ENCODE results near the gene ZDHHC8. TPM values are rescaled to one million over a fixed set of nuclear protein-coding genes. Genes with fewer than 3 reads are reported as not detected.

Gene ZDHHC8
- total RNA-seq, 1 donor from 2014 or later, result 118 TPM

DNA sequence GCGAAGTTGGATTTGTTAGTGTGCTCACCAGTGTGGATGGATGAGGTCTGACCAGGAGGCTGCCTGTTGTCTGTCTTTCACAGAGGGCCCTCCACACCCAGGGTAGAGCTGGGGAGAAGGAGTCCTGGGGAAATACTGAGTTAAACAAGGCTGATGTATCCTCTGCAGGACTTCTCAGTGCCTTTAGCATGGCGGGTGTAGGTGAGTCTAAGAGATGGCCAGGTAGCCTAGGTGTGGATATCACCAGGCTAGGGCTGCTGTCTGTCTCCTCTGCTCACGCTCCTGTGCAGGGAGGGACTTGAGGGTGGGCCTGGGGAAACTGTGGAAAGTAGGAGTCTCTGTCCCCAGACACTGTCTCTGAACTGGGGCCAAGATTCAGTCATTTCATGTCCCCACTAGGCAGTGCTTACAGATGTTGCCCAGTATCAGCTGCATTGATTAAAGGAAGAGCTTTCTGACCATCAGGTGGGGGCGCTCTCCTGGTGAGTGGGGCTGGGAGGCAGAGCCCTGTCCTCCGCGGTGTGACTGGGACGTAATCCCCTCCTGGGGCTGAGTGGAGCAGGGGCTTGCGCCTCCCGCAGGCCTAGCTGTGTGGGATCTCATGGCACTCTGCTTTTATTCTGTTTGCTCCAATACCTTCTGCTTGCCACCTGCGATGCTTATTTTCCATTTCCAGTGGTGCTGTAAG lies 54.7 kb downstream of the ZDHHC8 start:
- DNase-seq (ENCODE audit: low spot score), result peak; percentile 56
- Mint-ChIP-seq H3K27ac (ENCODE audit: unreplicated experiment) (no peak overlapping the region), H3K4me1 (ENCODE audit: unreplicated experiment) (peaks cover 5% of the 10 kb centered on the region), H3K27me3 (ENCODE audit: unreplicated experiment) (peaks cover 10% of the 10 kb centered on the region), H3K9me3 (ENCODE audit: unreplicated experiment) (no peaks in the 10 kb centered on the region), H3K36me3 (ENCODE audit: low read depth, unreplicated experiment) (no peaks in the 10 kb centered on the region), H3K4me3 (ENCODE audit: unreplicated experiment) (no peak overlapping the region)
- TF ChIP-seq, protein P1, sequence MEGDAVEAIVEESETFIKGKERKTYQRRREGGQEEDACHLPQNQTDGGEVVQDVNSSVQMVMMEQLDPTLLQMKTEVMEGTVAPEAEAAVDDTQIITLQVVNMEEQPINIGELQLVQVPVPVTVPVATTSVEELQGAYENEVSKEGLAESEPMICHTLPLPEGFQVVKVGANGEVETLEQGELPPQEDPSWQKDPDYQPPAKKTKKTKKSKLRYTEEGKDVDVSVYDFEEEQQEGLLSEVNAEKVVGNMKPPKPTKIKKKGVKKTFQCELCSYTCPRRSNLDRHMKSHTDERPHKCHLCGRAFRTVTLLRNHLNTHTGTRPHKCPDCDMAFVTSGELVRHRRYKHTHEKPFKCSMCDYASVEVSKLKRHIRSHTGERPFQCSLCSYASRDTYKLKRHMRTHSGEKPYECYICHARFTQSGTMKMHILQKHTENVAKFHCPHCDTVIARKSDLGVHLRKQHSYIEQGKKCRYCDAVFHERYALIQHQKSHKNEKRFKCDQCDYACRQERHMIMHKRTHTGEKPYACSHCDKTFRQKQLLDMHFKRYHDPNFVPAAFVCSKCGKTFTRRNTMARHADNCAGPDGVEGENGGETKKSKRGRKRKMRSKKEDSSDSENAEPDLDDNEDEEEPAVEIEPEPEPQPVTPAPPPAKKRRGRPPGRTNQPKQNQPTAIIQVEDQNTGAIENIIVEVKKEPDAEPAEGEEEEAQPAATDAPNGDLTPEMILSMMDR (IDR thresholded peaks at IDR 0.05; ENCODE audit: unreplicated experiment), result no peak

DNA sequence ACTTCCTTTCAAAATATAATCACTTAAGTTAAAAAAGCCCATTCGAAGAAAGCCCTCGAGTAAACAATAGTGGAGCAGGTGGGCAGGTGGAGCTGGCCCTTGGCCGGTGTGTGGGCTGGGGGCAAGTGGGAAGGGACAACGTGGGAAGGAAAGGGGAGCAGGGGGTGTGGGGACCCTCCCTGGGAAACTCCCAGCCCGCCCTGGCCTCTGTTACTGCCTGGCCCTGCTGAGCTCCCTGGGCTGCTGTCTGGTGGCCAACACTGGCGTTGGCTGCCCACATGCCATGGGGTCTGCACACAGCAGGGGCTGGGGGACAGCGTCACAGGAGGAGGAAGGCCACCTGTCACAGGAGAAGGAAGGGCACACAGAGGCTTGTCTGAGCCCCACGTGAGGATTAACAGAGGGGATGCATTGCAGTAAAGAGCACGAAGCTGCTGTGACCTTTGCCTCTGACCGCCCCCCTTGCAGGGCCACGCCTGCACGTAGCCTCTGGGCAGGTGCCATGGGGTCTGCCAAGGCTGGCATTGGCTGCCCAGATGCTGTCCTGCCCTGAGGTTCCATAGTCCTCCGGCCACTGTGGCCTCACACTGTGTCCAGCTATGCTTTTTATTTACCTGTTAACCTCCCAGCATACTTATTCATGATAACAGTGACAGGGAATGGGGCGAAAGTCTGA lies 55.4 kb downstream of the ZDHHC8 start:
- DNase-seq (ENCODE audit: low spot score), result no peak
- Mint-ChIP-seq H3K27ac (ENCODE audit: unreplicated experiment) (no peak overlapping the region), H3K4me1 (ENCODE audit: unreplicated experiment) (peaks cover 5% of the 10 kb centered on the region), H3K36me3 (ENCODE audit: low read depth, unreplicated experiment) (no peaks in the 10 kb centered on the region), H3K9me3 (ENCODE audit: unreplicated experiment) (no peaks in the 10 kb centered on the region), H3K27me3 (ENCODE audit: unreplicated experiment) (peaks cover 10% of the 10 kb centered on the region), H3K4me3 (ENCODE audit: unreplicated experiment) (no peak overlapping the region)
- TF ChIP-seq, protein P1 (IDR thresholded peaks at IDR 0.05; ENCODE audit: unreplicated experiment), result no peak

DNA sequence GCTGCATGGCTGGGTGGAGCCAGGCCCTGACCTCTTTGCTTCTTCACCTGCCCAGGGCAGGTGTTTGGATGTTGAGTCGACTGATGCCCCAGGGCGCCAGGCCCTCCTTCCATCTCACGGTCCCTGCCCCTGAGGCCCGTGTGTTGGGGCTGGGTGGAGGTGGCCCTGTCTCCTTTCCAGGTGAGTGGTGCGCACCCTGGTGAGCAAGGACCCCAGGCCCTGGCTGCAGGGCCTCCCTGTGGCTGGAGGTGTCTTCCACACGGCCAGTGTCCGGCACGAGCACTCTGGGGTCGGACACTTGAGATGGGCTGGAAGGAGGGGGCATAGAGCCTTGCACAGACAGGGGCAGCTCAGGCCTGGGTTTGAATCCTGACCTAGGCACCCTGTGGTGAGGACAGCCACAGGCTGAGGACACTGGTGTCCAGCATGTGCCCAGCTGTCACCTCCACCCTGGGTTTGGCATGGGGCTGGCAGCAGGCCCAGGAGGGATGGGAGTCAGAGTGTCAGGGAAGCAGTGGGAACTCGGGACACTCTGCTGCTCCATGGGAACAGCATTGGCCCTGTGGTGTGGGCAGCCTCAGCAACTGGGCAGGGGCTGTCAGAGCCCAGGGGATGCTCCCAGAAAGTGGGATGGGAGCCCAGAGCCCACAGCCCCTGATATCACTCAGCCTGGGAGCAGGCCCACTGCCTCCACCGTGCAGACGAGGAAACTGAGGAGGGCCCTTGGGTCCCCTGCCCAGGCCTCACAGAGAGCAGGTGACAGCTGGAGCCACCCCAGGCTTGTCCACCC lies 56.4 kb downstream of the ZDHHC8 start:
- Mint-ChIP-seq H3K9me3 (ENCODE audit: unreplicated experiment) (no peaks in the 10 kb centered on the region), H3K36me3 (ENCODE audit: low read depth, unreplicated experiment) (no peaks in the 10 kb centered on the region), H3K27ac (ENCODE audit: unreplicated experiment) (no peak overlapping the region), H3K27me3 (ENCODE audit: unreplicated experiment) (peaks cover 8% of the 10 kb centered on the region), H3K4me3 (ENCODE audit: unreplicated experiment) (no peak overlapping the region), H3K4me1 (ENCODE audit: unreplicated experiment) (peaks cover 5% of the 10 kb centered on the region)
- TF ChIP-seq, protein P1 (IDR thresholded peaks at IDR 0.05; ENCODE audit: unreplicated experiment), result no peak
- DNase-seq (ENCODE audit: low spot score), result no peak

DNA sequence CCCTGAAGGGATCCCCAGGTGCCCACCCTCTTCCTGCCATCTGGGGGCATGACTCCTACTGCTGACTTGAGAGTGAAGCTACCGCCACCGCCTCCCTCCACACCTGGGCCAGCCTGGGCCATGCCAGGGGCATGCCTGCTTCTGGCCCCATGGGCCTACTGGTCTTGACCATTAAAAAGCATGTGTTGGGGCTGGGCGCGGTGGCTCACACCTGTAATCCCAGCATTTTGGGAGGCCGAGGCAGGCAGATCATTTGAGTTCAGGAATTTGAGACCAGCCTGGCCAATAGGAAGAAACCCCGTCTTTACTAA lies 56.9 kb downstream of the ZDHHC8 start:
- TF ChIP-seq, protein P1 (IDR thresholded peaks at IDR 0.05; ENCODE audit: unreplicated experiment), result no peak
- H3K36me3 Mint-ChIP-seq (ENCODE audit: low read depth, unreplicated experiment), result no peaks in the 10 kb centered on the region
- H3K4me3 Mint-ChIP-seq (ENCODE audit: unreplicated experiment), result no peak overlapping the region
- H3K4me1 Mint-ChIP-seq (ENCODE audit: unreplicated experiment), result peaks cover 5% of the 10 kb centered on the region
- no peaks in the 10 kb centered on the region for H3K9me3 Mint-ChIP-seq (ENCODE audit: unreplicated experiment)
- no peak overlapping the region for H3K27ac Mint-ChIP-seq (ENCODE audit: unreplicated experiment)
- H3K27me3 Mint-ChIP-seq (ENCODE audit: unreplicated experiment), result peaks cover 5% of the 10 kb centered on the region
- no peak for DNase-seq (ENCODE audit: low spot score)

Measured in endothelial cell (in vitro differentiated cells).